ENCODE results near the gene ZNF230. TPM values are rescaled to one million over a fixed set of nuclear protein-coding genes. Genes with fewer than 3 reads are reported as not detected.

Gene ZNF230
- total and polyA plus RNA-seq, 2 of the 4 experiments (the other 2 are of a cell fraction): 1.5 to 3.4 TPM

- dilution Hi-C loops (cut with HindIII; ENCODE audit: low sequenced_read_pairs, unreplicated experiment): no loop called here
- POLR2A ChIA-PET (ENCODE audit: unreplicated experiment): no interaction called here
- no peak overlapping the region for H2BK120ac ChIP-seq (ENCODE audit: low read depth, low read length)
- H3K79me1 ChIP-seq (ENCODE audit: low read depth in 1 of 2, low read length in 2 of 2): no peaks in the 10 kb centered on the region
- H3K14ac ChIP-seq (replicated peaks; ENCODE audit: low read depth, low read length): no peak overlapping the region
- no peaks in the 10 kb centered on the region for H4K20me1 ChIP-seq (ENCODE audit: insufficient read depth, low read length)
- H3K18ac ChIP-seq (ENCODE audit: low read depth, low read length): no peak overlapping the region
- peaks cover 9% of the 10 kb centered on the region for H3K9me3 ChIP-seq (ENCODE audit: control insufficient read depth, insufficient read depth, low read length)
- H3K4ac ChIP-seq (ENCODE audit: low read depth, low read length): no peak overlapping the region
- H2BK20ac ChIP-seq (ENCODE audit: low read depth, low read length): no peak overlapping the region
- H4K5ac ChIP-seq (ENCODE audit: low read depth, low read length): no peak overlapping the region
- no peak overlapping the region for H3K9ac ChIP-seq (ENCODE audit: low read depth, low read length)
- no TSS peak for BruUV-seq (replicated peaks)
- no peaks in the 10 kb centered on the region for H3K27me3 ChIP-seq (ENCODE audit: control insufficient read depth, insufficient read depth, low read length)
- in situ Hi-C loops (cut with MboI; ENCODE audit: low sequenced_read_pairs): no loop called here
- no peak overlapping the region for H2AK9ac ChIP-seq (replicated peaks; ENCODE audit: low read depth, low read length, poor library complexity)
- ATAC-seq (ENCODE audit: low read depth) (no peak), DNase-seq (no peak)
- no peak overlapping the region for H2AK5ac ChIP-seq (ENCODE audit: low read depth, low read length)
- no peak overlapping the region for H4K91ac ChIP-seq (ENCODE audit: insufficient read depth, low read depth, low read length)
- no peak overlapping the region for H4K8ac ChIP-seq (ENCODE audit: low read depth in 2 of 2, low read length in 2 of 2)
- TF ChIP-seq NFE2L2 (IDR thresholded peaks at IDR 0.05; ENCODE audit: low read depth, low read length) (no peak), MAZ (IDR thresholded peaks at IDR 0.05; ENCODE audit: borderline replicate concordance, low read depth, low read length) (no peak), POLR2A (IDR thresholded peaks at IDR 0.05; ENCODE audit: low read depth, low read length) (no peak), SMC3 (IDR thresholded peaks at IDR 0.05; ENCODE audit: low read depth, low read length) (no peak), MXI1 (IDR thresholded peaks at IDR 0.05; ENCODE audit: borderline replicate concordance, low read depth, low read length) (no peak), CEBPB (IDR thresholded peaks at IDR 0.05; ENCODE audit: low read depth, low read length) (no peak), CHD1 (IDR thresholded peaks at IDR 0.05; ENCODE audit: low read depth, low read length) (no peak), RFX5 (IDR thresholded peaks at IDR 0.05; ENCODE audit: low read depth, low read length) (no peak), ELK1 (IDR thresholded peaks at IDR 0.05; ENCODE audit: borderline replicate concordance, low read depth, low read length) (no peak), USF2 (IDR thresholded peaks at IDR 0.05; ENCODE audit: low read depth, low read length) (no peak), MAFK (IDR thresholded peaks at IDR 0.05; ENCODE audit: low read depth, low read length) (no peak), FOS (IDR thresholded peaks at IDR 0.05; ENCODE audit: low read depth, low read length) (no peak), RCOR1 (IDR thresholded peaks at IDR 0.05; ENCODE audit: insufficient replicate concordance, low read length) (no peak), CTCF (conservative IDR thresholded peaks at IDR 0.05; ENCODE audit: low read depth, low read length) (no peak), RAD21 (IDR thresholded peaks at IDR 0.05; ENCODE audit: low read length) (no peak), BHLHE40 (IDR thresholded peaks at IDR 0.05; ENCODE audit: low read depth, low read length) (no peak)
- H3K9me1 ChIP-seq (ENCODE audit: insufficient read depth, low read length): no peaks in the 10 kb centered on the region
- H3K4me2 ChIP-seq (ENCODE audit: low read depth, low read length): no peak overlapping the region
- H2BK15ac ChIP-seq (ENCODE audit: low read depth, low read length): no peak overlapping the region
- peaks cover 49% of the 10 kb centered on the region for H3K36me3 ChIP-seq (ENCODE audit: control insufficient read depth, insufficient read depth, low read length)
- no peak overlapping the region for H2AFZ ChIP-seq (replicated peaks; ENCODE audit: low read length, poor library complexity)
- H3K4me1 ChIP-seq (ENCODE audit: control insufficient read depth, insufficient read depth, low read length): no peaks in the 10 kb centered on the region
- H3K56ac ChIP-seq (ENCODE audit: extremely low read depth, insufficient read depth, low read length): no peak overlapping the region
- intact Hi-C loops (cut with micrococcal nuclease): no loop called here
- no peak overlapping the region for H3K23ac ChIP-seq (ENCODE audit: low read depth, low read length)
- H3K4me3 ChIP-seq (ENCODE audit: insufficient read depth, low read depth, low read length): no peak overlapping the region
- no peak overlapping the region for H3K27ac ChIP-seq (ENCODE audit: insufficient read depth, low read length)
- WGBS, 2 experiments (ENCODE audit: extremely low coverage in 2 of 2, insufficient read length in 1 of 2): no CpG with 5 or more reads among the region's 1 CpG
- no peak overlapping the region for H2BK5ac ChIP-seq (ENCODE audit: low read depth, low read length, poor library complexity, severe bottlenecking)
- CTCF ChIA-PET: no interaction called here
Measured at GRCh38 chr19:44061038-44061437, 58.3 kb downstream of the ZNF230 start.

Measured in IMR-90 (cell line).